IMR-90 (cell line): ENCODE measurements around the gene HNRNPH1. TPM values are rescaled to one million over a fixed set of nuclear protein-coding genes. Genes with fewer than 3 reads are reported as not detected.

Experiments
- ATAC-seq: fragments of 200-7000 bp; cut with Tn5 transposase; 2 replicates; pipeline ENCODE4 v1.9.1; 2020; ENCODE audit warnings: low read depth, mild to moderate bottlenecking, moderate library complexity
- BruUV-seq: library from RNA; stranded (reverse); fragments of 400-500 nt; replicated peaks from 2 replicates; lab custom pipeline; 2021; lab: Mats Ljungman, UMichigan
- CTCF ChIA-PET: fragments of 300-600 bp; formaldehyde crosslinking; extraction: SDS; loops from one replicate; lab custom pipeline; 2021; ENCODE audit warnings: antibody characterized with exemption; lab: Yijun Ruan, JAX
- POLR2A ChIA-PET: fragments of 300-600 bp; sonication (Branson Sonifier 250); formaldehyde crosslinking; loops from one replicate; lab custom pipeline; 2022; ENCODE audit warnings: antibody characterized with exemption; ENCODE audit not compliant: unreplicated experiment; lab: Charles Lee
- DNase-seq: peaks from one replicate; pipeline ENCODE4 v3.0.0; 2013
- H2AFZ ChIP-seq: replicated peaks from 2 replicates; pipeline ENCODE3; 2013; ENCODE audit warnings: low read length, mild to moderate bottlenecking; ENCODE audit not compliant: poor library complexity
- H2AK5ac ChIP-seq: 2 replicates; pipeline ENCODE4 v1.6.1; 2013; ENCODE audit warnings: low read depth, low read length, inconsistent platforms
- H2AK9ac ChIP-seq: replicated peaks from 2 replicates; pipeline ENCODE3; 2013; ENCODE audit warnings: mild to moderate bottlenecking, low read depth, low read length, moderate library complexity; ENCODE audit not compliant: poor library complexity
- H2BK120ac ChIP-seq: 2 replicates; pipeline ENCODE4 v1.6.1; 2013; ENCODE audit warnings: low read depth, low read length, inconsistent platforms
- H2BK15ac ChIP-seq: 3 replicates; pipeline ENCODE4 v1.6.1; 2013; ENCODE audit warnings: low read depth, low read length, inconsistent platforms
- H2BK20ac ChIP-seq: 2 replicates; pipeline ENCODE4 v1.6.1; 2013; ENCODE audit warnings: low read depth, mild to moderate bottlenecking, inconsistent platforms, low read length, moderate library complexity
- H2BK5ac ChIP-seq: 2 replicates; pipeline ENCODE4 v1.6.1; 2013; ENCODE audit warnings: mild to moderate bottlenecking, low read depth, low read length, inconsistent platforms; ENCODE audit not compliant: poor library complexity, severe bottlenecking
- H3K14ac ChIP-seq: replicated peaks from 2 replicates; pipeline ENCODE4 v1.6.1; 2013; ENCODE audit warnings: low read depth, low read length, inconsistent platforms
- H3K18ac ChIP-seq: 2 replicates; pipeline ENCODE4 v1.6.1; 2013; ENCODE audit warnings: low read depth, low read length, control low read depth
- H3K23ac ChIP-seq: 2 replicates; pipeline ENCODE4 v1.6.1; 2013; ENCODE audit warnings: low read depth, low read length, inconsistent platforms
- H3K27ac ChIP-seq: 2 replicates; pipeline ENCODE4 v1.5.1; 2013; ENCODE audit warnings: mild to moderate bottlenecking, control low read depth, low read length; ENCODE audit not compliant: insufficient read depth
- H3K27me3 ChIP-seq: 2 replicates; pipeline ENCODE4 v1.6.1; 2013; ENCODE audit warnings: low read length; ENCODE audit not compliant: control insufficient read depth, insufficient read depth
- H3K36me3 ChIP-seq: 2 replicates; pipeline ENCODE4 v1.6.1; 2013; ENCODE audit warnings: low read length, mixed read lengths; ENCODE audit not compliant: control insufficient read depth, insufficient read depth
- H3K4ac ChIP-seq: 2 replicates; pipeline ENCODE4 v1.6.1; 2013; ENCODE audit warnings: low read depth, low read length, inconsistent platforms
- H3K4me1 ChIP-seq: 2 replicates; pipeline ENCODE4 v1.6.1; 2013; ENCODE audit warnings: low read length, mixed read lengths; ENCODE audit not compliant: control insufficient read depth, insufficient read depth
- H3K4me2 ChIP-seq: 2 replicates; pipeline ENCODE4 v1.6.1; 2013; ENCODE audit warnings: low read depth, mild to moderate bottlenecking, control low read depth, low read length, moderate library complexity
- H3K4me3 ChIP-seq: 2 replicates; pipeline ENCODE4 v1.5.1; 2013; ENCODE audit warnings: low read depth, mild to moderate bottlenecking, control low read depth, low read length, moderate library complexity; ENCODE audit not compliant: insufficient read depth
- H3K56ac ChIP-seq: 2 replicates; pipeline ENCODE4 v1.6.1; 2013; ENCODE audit warnings: low read length, inconsistent platforms; ENCODE audit not compliant: insufficient read depth; ENCODE audit errors: extremely low read depth
- H3K79me1 ChIP-seq, 2 experiments: 2 replicates each; pipeline ENCODE4 v1.6.1; 2013; ENCODE audit warnings: low read length in 2 of 2, inconsistent platforms in 1 of 2, low read depth in 1 of 2
- H3K9ac ChIP-seq: 2 replicates; pipeline ENCODE4 v1.6.1; 2013; ENCODE audit warnings: low read depth, low read length, control low read depth
- H3K9me1 ChIP-seq: 2 replicates; pipeline ENCODE4 v1.6.1; 2013; ENCODE audit warnings: low read length, inconsistent platforms; ENCODE audit not compliant: insufficient read depth
- H3K9me3 ChIP-seq: 2 replicates; pipeline ENCODE4 v1.6.1; 2013; ENCODE audit warnings: low read length; ENCODE audit not compliant: control insufficient read depth, insufficient read depth
- H4K20me1 ChIP-seq: 2 replicates; pipeline ENCODE4 v1.6.1; 2013; ENCODE audit warnings: low read length, inconsistent platforms; ENCODE audit not compliant: insufficient read depth
- H4K5ac ChIP-seq: 2 replicates; pipeline ENCODE4 v1.6.1; 2013; ENCODE audit warnings: mild to moderate bottlenecking, low read depth, low read length, control low read depth
- H4K8ac ChIP-seq, 2 experiments: 2 replicates each; pipeline ENCODE4 v1.6.1; 2013; ENCODE audit warnings: low read depth in 2 of 2, low read length in 2 of 2, control low read depth in 1 of 2, inconsistent platforms in 1 of 2
- H4K91ac ChIP-seq: 2 replicates; pipeline ENCODE4 v1.6.1; 2013; ENCODE audit warnings: low read depth, low read length, inconsistent platforms; ENCODE audit not compliant: insufficient read depth
- CEBPB ChIP-seq: IDR thresholded peaks from 2 replicates; pipeline ENCODE4 v1.6.1; 2012; ENCODE audit warnings: low read depth, low read length, improper control_type of control experiment
- MAZ ChIP-seq: IDR thresholded peaks from 2 replicates; pipeline ENCODE4 v1.6.1; 2012; ENCODE audit warnings: low read depth, mild to moderate bottlenecking, low read length, improper control_type of control experiment, moderate library complexity, borderline replicate concordance
- NFE2L2 ChIP-seq: fragments of 150-350 bp; IDR thresholded peaks from 2 replicates; pipeline ENCODE4 v1.6.1; 2016; ENCODE audit warnings: low read depth, mild to moderate bottlenecking, low read length
- SMC3 ChIP-seq: fragments of 150-350 bp; IDR thresholded peaks from 2 replicates; pipeline ENCODE4 v1.6.1; 2016; ENCODE audit warnings: low read depth, mild to moderate bottlenecking, antibody characterized with exemption, low read length, moderate library complexity
- WGBS, 2 experiments: methylation state at CpG; one replicate each; pipeline versions ENCODE4 v1.1.5 to v1.1.7; 2013; ENCODE audit warnings: missing lambda C conversion rate in 2 of 2; ENCODE audit not compliant: insufficient read length in 1 of 2; ENCODE audit errors: extremely low coverage in 2 of 2; 5-methylcytosine and 5-hydroxymethylcytosine counted together
- dilution Hi-C: fragments of 300-500 bp; cut with HindIII; formaldehyde crosslinking; loops from one replicate; pipeline ENCODE4 v1.14.3; 2018; ENCODE audit warnings: low sequenced_read_pairs; ENCODE audit not compliant: unreplicated experiment
- in situ Hi-C: fragments of 300-500 bp; cut with MboI; formaldehyde crosslinking; loops from 3 replicates; pipeline ENCODE4 v1.14.3; 2019; ENCODE audit warnings: low sequenced_read_pairs, inconsistent platforms, mixed read lengths
- intact Hi-C: fragments of 100-400 bp; cut with micrococcal nuclease; formaldehyde crosslinking; loops from 2 replicates; pipeline ENCODE4 v1.10.0; 2022
- polyA plus RNA-seq, 3 experiments: library from polyadenylated mRNA; depleted of rRNA; stranded (reverse); fragments of >200 nt; gene quantifications; 2 replicates each; pipeline ENCODE4 v1.2.3, GENCODE V29; 2012; ENCODE audit warnings: low replicate concordance in 1 of 3
- total RNA-seq: library from RNA; depleted of rRNA; stranded (reverse); fragments of >200 nt; gene quantifications from 2 replicates; pipeline ENCODE4 v1.2.3, GENCODE V29; 2012
- TF ChIP-seq, protein P1 (sequence below): conservative IDR thresholded peaks from 2 replicates; pipeline ENCODE4 v1.5.1; 2012; ENCODE audit warnings: mild to moderate bottlenecking, low read depth, low read length, improper control_type of control experiment

Gene HNRNPH1
- total and polyA plus RNA-seq, 2 of the 4 experiments (the other 2 are of a cell fraction): 288 to 300 TPM

DNA sequence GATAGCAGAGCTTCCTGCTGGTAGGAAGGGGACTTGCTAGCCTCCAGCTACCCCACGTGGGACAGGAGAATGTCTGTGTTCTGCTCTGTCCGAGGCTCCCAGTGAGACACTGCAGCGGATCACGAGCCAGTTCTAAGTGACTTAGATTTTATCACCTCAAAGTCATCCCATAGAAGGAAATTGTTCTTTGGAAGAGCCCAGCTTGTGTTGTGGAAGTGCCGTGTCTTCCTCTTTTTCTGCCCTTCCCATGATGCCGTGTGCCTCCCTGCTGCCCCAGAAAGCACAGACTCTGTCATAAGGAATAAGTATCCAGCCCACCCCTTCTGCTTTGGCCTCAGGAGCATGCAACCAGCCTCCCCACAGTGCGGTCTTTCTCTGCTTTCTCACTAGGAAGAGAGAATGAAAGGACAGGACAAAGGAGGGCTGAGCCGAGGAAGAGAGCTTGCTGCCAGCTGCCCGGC lies 37.5 kb downstream of the HNRNPH1 start:
- 40% methylated on average over 1 of the region's 9 CpGs; no CpG with 5 or more reads in 1 of the 2 experiments for WGBS, 2 experiments
- no peaks in the 10 kb centered on the region for H3K9me3 ChIP-seq
- H4K91ac ChIP-seq: no peak overlapping the region
- no peak overlapping the region for H2BK20ac ChIP-seq
- no peak overlapping the region for H3K4me3 ChIP-seq
- dilution Hi-C loops: no loop called here
- no peak overlapping the region for H3K27ac ChIP-seq
- H3K27me3 ChIP-seq: no peaks in the 10 kb centered on the region
- no peak overlapping the region for H2BK5ac ChIP-seq
- H2AFZ ChIP-seq: no peak overlapping the region
- peaks cover 44% of the 10 kb centered on the region for H3K36me3 ChIP-seq
- no peak overlapping the region for H4K5ac ChIP-seq
- H3K4me1 ChIP-seq: no peaks in the 10 kb centered on the region
- DNase-seq: no peak
- intact Hi-C loops: no loop called here
- H3K4me2 ChIP-seq: no peak overlapping the region
- no peak for ATAC-seq
- peaks cover 9% of the 10 kb centered on the region for H3K9me1 ChIP-seq
- BruUV-seq: no TSS peak
- peaks cover 0 to 7% of the 10 kb centered on the region in 2 experiments; a peak in 1 of 4 replicates for H3K79me1 ChIP-seq
- no peak overlapping the region for H2BK15ac ChIP-seq
- in situ Hi-C loops: no loop called here
- no peak overlapping the region for H2AK9ac ChIP-seq
- H3K23ac ChIP-seq: no peak overlapping the region
- H4K8ac ChIP-seq: no peak overlapping the region
- POLR2A ChIA-PET: no interaction called here
- no peak overlapping the region for H2AK5ac ChIP-seq
- no peak overlapping the region for H3K4ac ChIP-seq
- TF ChIP-seq, protein P1, sequence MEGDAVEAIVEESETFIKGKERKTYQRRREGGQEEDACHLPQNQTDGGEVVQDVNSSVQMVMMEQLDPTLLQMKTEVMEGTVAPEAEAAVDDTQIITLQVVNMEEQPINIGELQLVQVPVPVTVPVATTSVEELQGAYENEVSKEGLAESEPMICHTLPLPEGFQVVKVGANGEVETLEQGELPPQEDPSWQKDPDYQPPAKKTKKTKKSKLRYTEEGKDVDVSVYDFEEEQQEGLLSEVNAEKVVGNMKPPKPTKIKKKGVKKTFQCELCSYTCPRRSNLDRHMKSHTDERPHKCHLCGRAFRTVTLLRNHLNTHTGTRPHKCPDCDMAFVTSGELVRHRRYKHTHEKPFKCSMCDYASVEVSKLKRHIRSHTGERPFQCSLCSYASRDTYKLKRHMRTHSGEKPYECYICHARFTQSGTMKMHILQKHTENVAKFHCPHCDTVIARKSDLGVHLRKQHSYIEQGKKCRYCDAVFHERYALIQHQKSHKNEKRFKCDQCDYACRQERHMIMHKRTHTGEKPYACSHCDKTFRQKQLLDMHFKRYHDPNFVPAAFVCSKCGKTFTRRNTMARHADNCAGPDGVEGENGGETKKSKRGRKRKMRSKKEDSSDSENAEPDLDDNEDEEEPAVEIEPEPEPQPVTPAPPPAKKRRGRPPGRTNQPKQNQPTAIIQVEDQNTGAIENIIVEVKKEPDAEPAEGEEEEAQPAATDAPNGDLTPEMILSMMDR: no peak
- TF ChIP-seq NFE2L2: no peak
- TF ChIP-seq SMC3: no peak
- no peak for TF ChIP-seq MAZ
- TF ChIP-seq CEBPB: no peak
- H3K56ac ChIP-seq: no peak overlapping the region
- CTCF ChIA-PET: interaction anchor here (1.2 kb wide), 1 partner anchor 23 kb away, joined by 3 read pairs; no protein-coding TSS in a partner anchor
- H2BK120ac ChIP-seq: no peak overlapping the region
- no peak overlapping the region for H3K14ac ChIP-seq
- H3K9ac ChIP-seq: no peak overlapping the region
- no peaks in the 10 kb centered on the region for H4K20me1 ChIP-seq
- H3K18ac ChIP-seq: no peak overlapping the region
